ENCODE data around the gene ZPR1. TPM values are rescaled to one million over a fixed set of nuclear protein-coding genes. Genes with fewer than 3 reads are reported as not detected.
A peak's percentile ranks its signal among the peaks of the same experiment; 100 is the strongest.
"Not testable (repeated sequence)": the region's sequence is repeated elsewhere in the genome, so short reads cannot be mapped to it uniquely, and the experiment has no call there.

The ZPR1 gene
- total and polyA plus RNA-seq, 2 donors (not counting 1 experiment from before 2014, with no cell fraction given), result 17.9 to 63.1 TPM

DNA sequence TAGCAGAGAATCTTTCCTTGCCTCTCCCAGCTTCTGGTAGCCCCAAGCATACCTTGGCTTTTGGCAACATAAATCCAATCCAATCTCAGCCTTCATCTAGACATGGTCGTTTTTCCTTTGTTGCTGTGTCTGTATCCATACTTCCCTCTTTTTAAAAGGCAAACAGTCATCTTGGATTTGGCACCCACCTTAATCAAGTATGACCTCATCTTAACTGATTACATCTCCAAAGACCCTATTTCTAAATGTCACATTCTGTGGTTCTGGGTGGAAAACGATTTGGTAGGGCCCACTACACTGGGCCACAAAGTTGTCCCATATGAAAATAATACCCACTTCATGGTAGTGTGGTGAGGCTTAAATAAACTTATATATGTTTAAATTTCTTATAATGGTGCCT lies 15.9 kb downstream of the ZPR1 start:
- TF ChIP-seq, protein P1, sequence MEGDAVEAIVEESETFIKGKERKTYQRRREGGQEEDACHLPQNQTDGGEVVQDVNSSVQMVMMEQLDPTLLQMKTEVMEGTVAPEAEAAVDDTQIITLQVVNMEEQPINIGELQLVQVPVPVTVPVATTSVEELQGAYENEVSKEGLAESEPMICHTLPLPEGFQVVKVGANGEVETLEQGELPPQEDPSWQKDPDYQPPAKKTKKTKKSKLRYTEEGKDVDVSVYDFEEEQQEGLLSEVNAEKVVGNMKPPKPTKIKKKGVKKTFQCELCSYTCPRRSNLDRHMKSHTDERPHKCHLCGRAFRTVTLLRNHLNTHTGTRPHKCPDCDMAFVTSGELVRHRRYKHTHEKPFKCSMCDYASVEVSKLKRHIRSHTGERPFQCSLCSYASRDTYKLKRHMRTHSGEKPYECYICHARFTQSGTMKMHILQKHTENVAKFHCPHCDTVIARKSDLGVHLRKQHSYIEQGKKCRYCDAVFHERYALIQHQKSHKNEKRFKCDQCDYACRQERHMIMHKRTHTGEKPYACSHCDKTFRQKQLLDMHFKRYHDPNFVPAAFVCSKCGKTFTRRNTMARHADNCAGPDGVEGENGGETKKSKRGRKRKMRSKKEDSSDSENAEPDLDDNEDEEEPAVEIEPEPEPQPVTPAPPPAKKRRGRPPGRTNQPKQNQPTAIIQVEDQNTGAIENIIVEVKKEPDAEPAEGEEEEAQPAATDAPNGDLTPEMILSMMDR (IDR thresholded peaks at IDR 0.05), result no peak
- TF ChIP-seq EZH2 (IDR thresholded peaks at IDR 0.05; ENCODE audit: borderline replicate concordance, insufficient read depth, low read depth, low read length, poor library complexity, severe bottlenecking), result no peak
- intact Hi-C loops (cut with micrococcal nuclease), result loop anchor here (2.0 to 5.0 kb wide), 5 partner anchors 80 to 557 kb away; partner anchors contain the start of gene SIK3
- H3K4me3 Mint-ChIP-seq, result peak overlapping the region; percentile 93
- no peak overlapping the region for H3K27ac Mint-ChIP-seq
- no peaks in the 10 kb centered on the region for H3K27me3 Mint-ChIP-seq
- DNase-seq (no peak), ATAC-seq (ENCODE audit: low read depth) (no peak)
- no peaks in the 10 kb centered on the region for H3K27me3 ChIP-seq (replicated peaks in 1 of 4; ENCODE audit: control extremely low read depth in 1 of 4, control insufficient read depth in 3 of 4, insufficient read depth in 4 of 4, low read length in 3 of 4)
- H2AFZ ChIP-seq (ENCODE audit: insufficient read depth, low read depth, low read length, poor library complexity, severe bottlenecking), result peak overlapping the region; percentile 100
- peaks cover 23 to 28% of the 10 kb centered on the region in 2 donors for H3K4me1 ChIP-seq (ENCODE audit: control insufficient read depth in 2 of 2, insufficient read depth in 2 of 2, low read length in 2 of 2)
- peak overlapping the region in 1 of 2 donors; percentile 96 for H3K27ac ChIP-seq (ENCODE audit: low read length in 2 of 2)
- H4K20me1 ChIP-seq (ENCODE audit: control insufficient read depth, insufficient read depth, low read length, poor library complexity, severe bottlenecking), result peaks cover 4% of the 10 kb centered on the region
- no peaks in the 10 kb centered on the region for H3K9me3 ChIP-seq (ENCODE audit: control extremely low read depth in 1 of 3, control insufficient read depth in 2 of 3, insufficient read depth in 1 of 3, low read length in 2 of 3)
- H3K79me2 ChIP-seq (ENCODE audit: control insufficient read depth, insufficient read depth, low read length), result peaks cover 37% of the 10 kb centered on the region
- POLR2A ChIA-PET, result interaction anchor here (1.6 to 3.5 kb wide), 2 partner anchors 15 to 64 kb away, joined by 4 to 11 read pairs; partner anchors contain the start of gene ZPR1
- no peaks in the 10 kb centered on the region for H3K9me3 Mint-ChIP-seq (ENCODE audit: insufficient read depth)
- H3K4me2 ChIP-seq (replicated peaks; ENCODE audit: low read depth, low read length, poor library complexity, severe bottlenecking), result peak overlapping the region; percentile 90
- CTCF ChIA-PET, result interaction anchor here (0.8 to 1.5 kb wide), 3 partner anchors 29 to 460 kb away, joined by 3 to 4 read pairs (median 3); partner anchors contain the start of gene PCSK7
- peaks cover 3 to 13% of the 10 kb centered on the region in 2 experiments for H3K36me3 ChIP-seq (replicated peaks in 1 of 2; ENCODE audit: control extremely low read depth in 1 of 2, control insufficient read depth in 1 of 2, extremely low read depth in 1 of 2, insufficient read depth in 2 of 2, low read length in 1 of 2)
- WGBS (ENCODE audit: insufficient coverage), result 20% methylated on average over 1 of the region's 2 CpGs
- peak overlapping the region; percentile 99 for H3K9ac ChIP-seq (ENCODE audit: low read length)
- peak overlapping the region; percentile 71 to 99 (median 95) for H3K4me3 ChIP-seq (ENCODE audit: control extremely low read depth in 1 of 5, extremely low read depth in 1 of 5, insufficient read depth in 1 of 5, low read depth in 2 of 5, low read length in 4 of 5)
- H3K4me1 Mint-ChIP-seq, result peaks cover 34% of the 10 kb centered on the region

DNA sequence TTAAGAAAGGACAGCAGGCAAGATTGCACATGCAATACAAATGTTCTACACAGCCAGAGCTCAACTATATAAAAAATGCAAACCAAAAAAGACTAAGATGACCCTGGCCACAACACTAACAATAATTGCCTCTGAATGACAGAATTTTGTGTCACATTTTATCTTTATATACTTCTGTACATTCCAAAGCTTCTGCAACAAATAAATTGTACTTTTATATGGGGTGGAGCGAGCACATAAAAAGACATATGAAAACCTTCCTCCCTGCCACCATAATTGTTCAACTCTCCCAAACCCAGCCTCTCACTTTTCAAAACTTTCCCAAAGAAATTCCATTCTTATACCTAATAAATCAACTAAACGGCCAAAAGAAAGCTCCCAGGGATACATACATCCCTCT lies 25.7 kb downstream of the ZPR1 start:
- no peak overlapping the region for H2AFZ ChIP-seq (ENCODE audit: insufficient read depth, low read depth, low read length, poor library complexity, severe bottlenecking)
- no peaks in the 10 kb centered on the region for H3K9me3 ChIP-seq (ENCODE audit: control extremely low read depth in 1 of 3, control insufficient read depth in 2 of 3, insufficient read depth in 1 of 3, low read length in 2 of 3)
- Mint-ChIP-seq H3K27me3 (no peaks in the 10 kb centered on the region), H3K4me3 (no peak overlapping the region), H3K9me3 (ENCODE audit: insufficient read depth) (no peaks in the 10 kb centered on the region), H3K4me1 (no peaks in the 10 kb centered on the region), H3K27ac (no peak overlapping the region)
- H3K4me1 ChIP-seq (ENCODE audit: control insufficient read depth in 2 of 2, insufficient read depth in 2 of 2, low read length in 2 of 2), result no peaks in the 10 kb centered on the region
- H3K4me2 ChIP-seq (replicated peaks; ENCODE audit: low read depth, low read length, poor library complexity, severe bottlenecking), result no peak overlapping the region
- intact Hi-C loops (cut with micrococcal nuclease), result no loop called here
- no CpG with 5 or more reads among the region's 2 CpGs for WGBS (ENCODE audit: insufficient coverage)
- H3K9ac ChIP-seq (ENCODE audit: low read length), result no peak overlapping the region
- ChIA-PET POLR2A (no interaction called here), CTCF (no interaction called here)
- TF ChIP-seq, protein P1 (IDR thresholded peaks at IDR 0.05), result no peak
- TF ChIP-seq EZH2 (IDR thresholded peaks at IDR 0.05; ENCODE audit: borderline replicate concordance, insufficient read depth, low read depth, low read length, poor library complexity, severe bottlenecking), result no peak
- no peaks in the 10 kb centered on the region for H3K27me3 ChIP-seq (replicated peaks in 1 of 4; ENCODE audit: control extremely low read depth in 1 of 4, control insufficient read depth in 3 of 4, insufficient read depth in 4 of 4, low read length in 3 of 4)
- no peak overlapping the region for H3K4me3 ChIP-seq (ENCODE audit: control extremely low read depth in 1 of 5, extremely low read depth in 1 of 5, insufficient read depth in 1 of 5, low read depth in 2 of 5, low read length in 4 of 5)
- ATAC-seq (ENCODE audit: low read depth) (no peak), DNase-seq (no peak)
- no peak overlapping the region for H3K27ac ChIP-seq (ENCODE audit: low read length in 2 of 2)
- peaks cover 16 to 73% of the 10 kb centered on the region in 2 experiments for H3K36me3 ChIP-seq (replicated peaks in 1 of 2; ENCODE audit: control extremely low read depth in 1 of 2, control insufficient read depth in 1 of 2, extremely low read depth in 1 of 2, insufficient read depth in 2 of 2, low read length in 1 of 2)
- peaks cover 12% of the 10 kb centered on the region for H3K79me2 ChIP-seq (ENCODE audit: control insufficient read depth, insufficient read depth, low read length)
- no peaks in the 10 kb centered on the region for H4K20me1 ChIP-seq (ENCODE audit: control insufficient read depth, insufficient read depth, low read length, poor library complexity, severe bottlenecking)

DNA sequence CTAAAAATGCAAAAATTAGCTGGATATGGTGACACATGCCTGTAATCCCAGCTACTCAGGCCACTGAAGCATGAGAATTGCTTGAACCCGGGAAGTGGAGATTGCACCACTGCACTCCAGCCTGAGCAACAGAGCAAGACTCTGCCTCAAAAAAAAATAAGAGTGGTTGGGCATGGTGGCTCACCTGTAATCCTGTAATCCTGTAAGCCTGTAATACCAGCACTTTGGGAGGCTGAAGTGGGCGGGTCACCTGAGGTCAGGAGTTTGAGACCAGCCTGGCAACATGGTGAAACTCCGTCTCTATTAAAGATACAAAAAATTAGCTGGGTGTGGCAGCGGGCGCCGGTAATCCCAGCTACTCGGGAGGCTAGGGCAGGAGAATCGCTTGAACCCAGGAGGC lies 31.8 kb downstream of the ZPR1 start:
- CTCF ChIA-PET; H4K20me1 ChIP-seq (ENCODE audit: control insufficient read depth, insufficient read depth, low read length, poor library complexity, severe bottlenecking); H3K4me1 Mint-ChIP-seq; H3K27me3 Mint-ChIP-seq; H3K9me3 Mint-ChIP-seq (ENCODE audit: insufficient read depth); H3K27ac ChIP-seq (ENCODE audit: low read length in 2 of 2); H3K79me2 ChIP-seq (ENCODE audit: control insufficient read depth, insufficient read depth, low read length); ATAC-seq (ENCODE audit: low read depth); POLR2A ChIA-PET; H3K27me3 ChIP-seq (replicated peaks in 1 of 4; ENCODE audit: control extremely low read depth in 1 of 4, control insufficient read depth in 3 of 4, insufficient read depth in 4 of 4, low read length in 3 of 4); DNase-seq; H3K4me1 ChIP-seq (ENCODE audit: control insufficient read depth in 2 of 2, insufficient read depth in 2 of 2, low read length in 2 of 2); H3K4me2 ChIP-seq (replicated peaks; ENCODE audit: low read depth, low read length, poor library complexity, severe bottlenecking); intact Hi-C loops (cut with micrococcal nuclease); H3K4me3 Mint-ChIP-seq; H3K9me3 ChIP-seq (ENCODE audit: control extremely low read depth in 1 of 3, control insufficient read depth in 2 of 3, insufficient read depth in 1 of 3, low read length in 2 of 3); H3K4me3 ChIP-seq (ENCODE audit: control extremely low read depth in 1 of 5, extremely low read depth in 1 of 5, insufficient read depth in 1 of 5, low read depth in 2 of 5, low read length in 4 of 5); H2AFZ ChIP-seq (ENCODE audit: insufficient read depth, low read depth, low read length, poor library complexity, severe bottlenecking); H3K9ac ChIP-seq (ENCODE audit: low read length); H3K27ac Mint-ChIP-seq: not testable (repeated sequence)
- peaks cover 16 to 76% of the 10 kb centered on the region in 2 experiments for H3K36me3 ChIP-seq (replicated peaks in 1 of 2; ENCODE audit: control extremely low read depth in 1 of 2, control insufficient read depth in 1 of 2, extremely low read depth in 1 of 2, insufficient read depth in 2 of 2, low read length in 1 of 2)
- WGBS (ENCODE audit: insufficient coverage), result 100% methylated on average over 3 of the region's 8 CpGs
